ENCODE results near the gene CASK.

DNA sequence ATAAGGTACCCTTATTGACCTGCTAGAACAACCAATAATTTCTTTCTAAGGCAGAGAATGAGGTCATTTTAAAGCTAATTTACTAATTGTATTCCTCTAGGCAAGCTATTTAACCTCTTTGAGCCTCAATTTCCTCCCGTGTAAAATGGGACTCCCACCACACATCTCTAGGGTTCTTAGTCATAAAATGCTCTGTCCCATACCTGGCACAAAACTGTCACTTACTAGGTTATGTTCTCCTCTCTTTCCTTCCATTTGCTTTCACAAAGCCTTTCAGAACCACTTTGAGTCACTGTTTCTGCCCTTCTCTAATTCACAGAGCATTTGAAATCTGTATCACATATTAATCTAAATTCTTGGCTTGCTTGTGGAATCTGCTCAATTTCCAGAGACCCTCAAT, 201.8 kb downstream of the CASK start:
- TF ChIP-seq, protein P1, sequence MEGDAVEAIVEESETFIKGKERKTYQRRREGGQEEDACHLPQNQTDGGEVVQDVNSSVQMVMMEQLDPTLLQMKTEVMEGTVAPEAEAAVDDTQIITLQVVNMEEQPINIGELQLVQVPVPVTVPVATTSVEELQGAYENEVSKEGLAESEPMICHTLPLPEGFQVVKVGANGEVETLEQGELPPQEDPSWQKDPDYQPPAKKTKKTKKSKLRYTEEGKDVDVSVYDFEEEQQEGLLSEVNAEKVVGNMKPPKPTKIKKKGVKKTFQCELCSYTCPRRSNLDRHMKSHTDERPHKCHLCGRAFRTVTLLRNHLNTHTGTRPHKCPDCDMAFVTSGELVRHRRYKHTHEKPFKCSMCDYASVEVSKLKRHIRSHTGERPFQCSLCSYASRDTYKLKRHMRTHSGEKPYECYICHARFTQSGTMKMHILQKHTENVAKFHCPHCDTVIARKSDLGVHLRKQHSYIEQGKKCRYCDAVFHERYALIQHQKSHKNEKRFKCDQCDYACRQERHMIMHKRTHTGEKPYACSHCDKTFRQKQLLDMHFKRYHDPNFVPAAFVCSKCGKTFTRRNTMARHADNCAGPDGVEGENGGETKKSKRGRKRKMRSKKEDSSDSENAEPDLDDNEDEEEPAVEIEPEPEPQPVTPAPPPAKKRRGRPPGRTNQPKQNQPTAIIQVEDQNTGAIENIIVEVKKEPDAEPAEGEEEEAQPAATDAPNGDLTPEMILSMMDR (IDR thresholded peaks at IDR 0.05 in 8 of 11, conservative IDR thresholded peaks at IDR 0.05 in 3 of 11) = no peak
- TF ChIP-seq POLR2A (IDR thresholded peaks at IDR 0.05) = no peak
